Pancreas (tissue), 10 donors: ENCODE data around the gene SOX5. TPM values are rescaled to one million over a fixed set of nuclear protein-coding genes. Genes with fewer than 3 reads are reported as not detected.
"Not testable (repeated sequence)": the region's sequence is repeated elsewhere in the genome, so short reads cannot be mapped to it uniquely, and the experiment has no call there.

ENCODE experiments used
- ATAC-seq, 4 donors: fragments of 200-7000 bp; cut with Tn5 transposase; one replicate each; pipeline versions ENCODE4 v1.8.0 to v1.9.1; 2020; ENCODE audit warnings: mild to moderate bottlenecking in 4 of 4, moderate library complexity in 4 of 4
- DNase-seq, 6 donors: peaks; one replicate each; pipeline ENCODE4 v3.0.0-alpha.2; 2020
- FAIRE-seq: peaks from 2 replicates; lab custom pipeline; 2012; peaks lifted over from hg19 to GRCh38; lab: Jason Lieb, UNC
- H3K27ac ChIP-seq, 4 donors: fragments of 200-600 bp; sonication (generic); 1 replicate in 3 of 4; 2 replicates in 1 of 4; pipeline versions ENCODE4 v1.5.0 to v1.8.0; 2020
- H3K27me3 ChIP-seq, 4 donors: fragments of 200-600 bp; one replicate each; pipeline ENCODE4 v1.8.0; 2021
- H3K36me3 ChIP-seq, 3 donors: fragments of 200-600 bp; sonication (generic) in 1 of 3; one replicate each; pipeline versions ENCODE4 v1.5.0 to v1.8.0; 2020 to 2021
- H3K4me1 ChIP-seq, 3 donors: fragments of 200-600 bp; one replicate each; pipeline ENCODE4 v1.8.0; 2021
- H3K4me3 ChIP-seq, 4 donors: fragments of 200-600 bp; sonication (generic) in 2 of 4; one replicate each; pipeline versions ENCODE4 v1.5.0 to v1.8.0; 2020 to 2021
- H3K9me3 ChIP-seq, 4 donors: fragments of 200-600 bp; one replicate each; pipeline ENCODE4 v1.8.0; 2021
- WGBS, 2 donors: extraction: QIAGEN DNeasy Blood & Tissue Kit; methylation state at CpG; one replicate each; pipeline ENCODE4 v1.1.7; 2013; 5-methylcytosine and 5-hydroxymethylcytosine counted together
- intact Hi-C, 3 donors: fragments of 100-400 bp; cut with DNase I; formaldehyde crosslinking; loops; one replicate each; pipeline versions ENCODE4 v1.11.1 to v1.14.2; 2022
- polyA plus RNA-seq, 2 donors: library from polyadenylated mRNA; stranded (reverse); fragments of 200-250 nt; gene quantifications; one replicate each; pipeline ENCODE4 v1.2.3, GENCODE V29; 2013
- total RNA-seq, 6 donors: library from RNA; stranded (reverse); fragmentation: NEBNext Ultra II Directional in 4 of 6; extraction: Animal tissue kit (Norgen Biotek cat#: 25700) in 4 of 6; gene quantifications; one replicate each; pipeline versions ENCODE4 v1.2.1 to v1.2.4, GENCODE V29; 2021 to 2023
- TF ChIP-seq, protein P1 (sequence below), 4 donors: fragments of 200-600 bp; sonication (generic) in 3 of 4; IDR thresholded peaks; one replicate each; pipeline versions ENCODE4 v1.5.0 to v1.8.0; 2021; ENCODE audit warnings: antibody characterized with exemption in 4 of 4
- donor health status: healthy with polysubstance abuse.
- donor health status: DM: no; HTN: no; CAD: no; lungs with moderate emphysema.
- donor health status: DM: no; HTN: no; CAD: no.
- donor health status: control.
- donor health status: control.
- donor health status: Bipolar disorder and iron deficiency.
- donor health status: DM: yes; HTN: yes; CAD: no.
- donor health status: DM: no; HTN: no; CAD: no.
- donor health status: DM: no; HTN: no; CAD: no.
- donor health status: DM: yes; HTN: yes; CAD: no.

SOX5 gene
- total and polyA plus RNA-seq, 8 donors: 0.47 to 2.5 (median 1.6) TPM

DNA sequence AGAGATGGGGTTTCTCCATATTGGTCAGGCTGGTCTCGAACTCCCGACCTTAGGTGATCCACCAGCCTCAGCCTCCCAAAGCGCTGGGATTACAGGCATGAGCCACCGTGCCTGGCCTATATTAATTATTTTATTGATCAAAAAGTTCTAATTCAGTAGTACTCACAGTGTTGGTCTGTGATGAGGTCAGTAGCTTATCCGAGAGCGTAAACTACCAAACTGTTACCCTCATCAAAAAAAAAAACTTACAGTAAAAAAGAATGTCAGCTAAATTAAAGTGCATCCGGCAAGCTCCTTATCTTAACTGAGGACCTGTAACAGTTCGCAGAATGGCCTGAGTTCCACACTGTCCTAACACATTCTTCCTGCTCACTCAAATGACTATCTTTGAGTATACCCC is 228.2 kb downstream of the SOX5 start:
- Histone ChIP-seq H3K4me1 (no peaks in the 10 kb centered on the region), H3K36me3 (no peaks in the 10 kb centered on the region), H3K4me3 (no peak overlapping the region), H3K27ac (no peak overlapping the region), H3K9me3 (no peaks in the 10 kb centered on the region), H3K27me3 (no peaks in the 10 kb centered on the region)
- ATAC-seq: no peak
- 92 to 94% methylated on average over 6 to 7 of the region's 8 CpGs for WGBS, 2 donors
- TF ChIP-seq, protein P1, sequence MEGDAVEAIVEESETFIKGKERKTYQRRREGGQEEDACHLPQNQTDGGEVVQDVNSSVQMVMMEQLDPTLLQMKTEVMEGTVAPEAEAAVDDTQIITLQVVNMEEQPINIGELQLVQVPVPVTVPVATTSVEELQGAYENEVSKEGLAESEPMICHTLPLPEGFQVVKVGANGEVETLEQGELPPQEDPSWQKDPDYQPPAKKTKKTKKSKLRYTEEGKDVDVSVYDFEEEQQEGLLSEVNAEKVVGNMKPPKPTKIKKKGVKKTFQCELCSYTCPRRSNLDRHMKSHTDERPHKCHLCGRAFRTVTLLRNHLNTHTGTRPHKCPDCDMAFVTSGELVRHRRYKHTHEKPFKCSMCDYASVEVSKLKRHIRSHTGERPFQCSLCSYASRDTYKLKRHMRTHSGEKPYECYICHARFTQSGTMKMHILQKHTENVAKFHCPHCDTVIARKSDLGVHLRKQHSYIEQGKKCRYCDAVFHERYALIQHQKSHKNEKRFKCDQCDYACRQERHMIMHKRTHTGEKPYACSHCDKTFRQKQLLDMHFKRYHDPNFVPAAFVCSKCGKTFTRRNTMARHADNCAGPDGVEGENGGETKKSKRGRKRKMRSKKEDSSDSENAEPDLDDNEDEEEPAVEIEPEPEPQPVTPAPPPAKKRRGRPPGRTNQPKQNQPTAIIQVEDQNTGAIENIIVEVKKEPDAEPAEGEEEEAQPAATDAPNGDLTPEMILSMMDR (IDR thresholded peaks at IDR 0.05): no peak
- DNase-seq: no peak
- intact Hi-C loops: no loop called here
- FAIRE-seq: no peak

DNA sequence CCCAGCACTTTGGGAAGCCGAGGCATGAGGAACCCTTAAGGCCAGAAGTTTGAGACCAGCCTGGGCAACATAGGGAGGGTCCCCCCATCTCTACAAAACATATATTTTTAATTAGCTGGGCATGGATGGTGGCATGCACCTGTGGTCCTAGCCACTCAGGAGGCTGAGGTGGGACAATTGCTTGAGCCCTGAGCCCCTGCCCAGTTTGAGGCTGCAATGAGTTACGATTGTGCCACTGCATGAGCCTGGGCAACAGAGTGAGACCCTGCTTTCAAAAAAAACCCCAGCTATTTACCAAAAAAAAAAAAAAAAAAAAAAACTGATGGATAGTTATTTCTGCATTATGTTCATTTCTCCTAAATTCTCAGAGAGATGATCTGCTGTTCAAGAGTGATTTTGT is 230.0 kb downstream of the SOX5 start:
- H3K4me1 ChIP-seq: no peaks in the 10 kb centered on the region
- H3K9me3 ChIP-seq: no peaks in the 10 kb centered on the region
- no peak for DNase-seq
- no peak overlapping the region for H3K4me3 ChIP-seq
- 85 to 86% methylated on average over 2 of the region's 2 CpGs for WGBS, 2 donors
- intact Hi-C loops: no loop called here
- no peaks in the 10 kb centered on the region for H3K36me3 ChIP-seq
- H3K27ac ChIP-seq: no peak overlapping the region
- TF ChIP-seq, protein P1 (IDR thresholded peaks at IDR 0.05): no peak
- no peak for ATAC-seq
- H3K27me3 ChIP-seq: no peaks in the 10 kb centered on the region
- FAIRE-seq: no peak

DNA sequence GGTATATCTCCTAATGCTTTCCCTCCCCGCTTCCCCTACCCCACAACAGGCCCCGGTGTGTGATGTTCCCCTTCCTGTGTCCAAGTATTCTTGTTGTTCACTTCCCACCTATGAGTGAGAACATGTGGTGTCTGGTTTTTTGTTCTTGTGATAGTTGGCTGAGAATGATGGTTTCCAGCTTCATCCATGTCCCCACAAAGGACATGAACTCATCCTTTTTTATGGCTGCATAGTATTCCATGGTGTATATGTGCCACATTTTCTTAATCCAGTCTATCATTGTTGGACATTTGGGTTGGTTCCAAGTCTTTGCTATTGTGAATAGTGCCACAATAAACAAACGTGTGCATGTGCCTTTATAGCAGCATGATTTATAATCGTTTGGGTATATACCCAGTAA is 239.1 kb downstream of the SOX5 start:
- H3K27me3 ChIP-seq, H3K4me1 ChIP-seq, FAIRE-seq, intact Hi-C loops, H3K27ac ChIP-seq, H3K36me3 ChIP-seq, H3K9me3 ChIP-seq, DNase-seq, H3K4me3 ChIP-seq, ATAC-seq: not testable (repeated sequence)
- 82 to 89% methylated on average over 4 of the region's 4 CpGs for WGBS, 2 donors

DNA sequence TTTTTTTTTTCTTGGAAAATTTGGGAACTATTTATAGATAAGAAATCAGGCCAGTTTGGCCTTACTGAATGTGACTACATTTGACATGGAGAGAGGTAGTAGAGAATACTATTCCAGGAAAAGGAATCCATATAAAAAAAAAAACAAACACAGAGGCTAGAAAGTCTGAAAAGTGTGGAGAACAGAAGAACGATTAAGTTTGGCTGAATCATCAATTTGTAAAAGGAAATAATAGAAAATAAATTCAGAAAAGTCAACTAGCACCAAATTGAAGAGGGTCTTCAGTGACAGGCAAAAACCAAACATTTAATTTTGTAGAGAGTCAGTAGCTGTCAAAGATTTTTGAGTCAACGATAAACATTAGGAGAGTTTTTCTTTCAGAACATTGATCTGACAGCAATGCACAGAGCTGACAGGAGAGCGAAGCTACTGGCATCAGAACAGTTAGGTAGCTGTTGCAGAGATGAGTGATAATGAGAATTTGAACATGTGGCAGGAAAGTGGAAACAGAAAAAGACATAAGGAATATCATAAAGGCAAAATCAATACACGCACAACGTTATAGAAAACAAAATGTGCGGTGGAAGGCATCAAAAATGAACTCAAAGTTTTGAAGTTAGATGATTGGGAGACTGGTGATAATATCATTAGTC is 241.2 kb downstream of the SOX5 start:
- no peak overlapping the region for H3K27ac ChIP-seq
- H3K4me1 ChIP-seq: no peaks in the 10 kb centered on the region
- WGBS, 2 donors: 43 to 46% methylated on average over 6 of the region's 6 CpGs
- intact Hi-C loops: no loop called here
- ATAC-seq (no peak), FAIRE-seq (no peak), DNase-seq (no peak)
- H3K9me3 ChIP-seq: no peaks in the 10 kb centered on the region
- no peak overlapping the region for H3K4me3 ChIP-seq
- no peaks in the 10 kb centered on the region for H3K36me3 ChIP-seq
- no peaks in the 10 kb centered on the region for H3K27me3 ChIP-seq
- TF ChIP-seq, protein P1 (IDR thresholded peaks at IDR 0.05): no peak

DNA sequence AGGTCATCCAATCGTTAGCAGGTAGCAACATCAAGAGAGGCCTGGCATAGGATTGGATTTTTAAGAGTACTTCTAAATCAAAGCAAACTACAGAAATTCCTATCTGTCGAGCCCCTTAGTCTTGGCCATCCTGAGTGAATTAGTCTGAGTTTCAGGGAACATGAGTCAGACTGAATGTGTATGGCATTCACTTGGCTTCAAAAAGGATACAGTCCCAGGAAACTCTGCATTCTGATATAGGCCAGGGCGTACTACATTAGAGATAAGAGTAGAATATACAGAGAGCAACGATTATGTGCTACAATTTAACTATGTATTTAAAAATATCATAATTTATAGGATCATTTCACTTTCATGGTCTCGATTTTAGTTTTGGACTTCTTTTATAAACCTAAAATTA is 242.2 kb downstream of the SOX5 start:
- no peak overlapping the region for H3K27ac ChIP-seq
- intact Hi-C loops: no loop called here
- DNase-seq (no peak), ATAC-seq (no peak), FAIRE-seq (no peak)
- 74 to 78% methylated on average over 5 of the region's 5 CpGs for WGBS, 2 donors
- no peaks in the 10 kb centered on the region for H3K36me3 ChIP-seq
- no peaks in the 10 kb centered on the region for H3K27me3 ChIP-seq
- H3K9me3 ChIP-seq: no peaks in the 10 kb centered on the region
- TF ChIP-seq, protein P1 (IDR thresholded peaks at IDR 0.05): no peak
- no peaks in the 10 kb centered on the region for H3K4me1 ChIP-seq
- no peak overlapping the region for H3K4me3 ChIP-seq
